Astrocyte of the hippocampus (primary cell): ENCODE measurements around the gene LRPPRC.
A peak's percentile ranks its signal among the peaks of the same experiment; 100 is the strongest.
"Not testable (repeated sequence)": the region's sequence is repeated elsewhere in the genome, so short reads cannot be mapped to it uniquely, and the experiment has no call there.

ENCODE experiments used
- DNase-seq: peaks from one replicate; pipeline ENCODE4 v3.0.0; 2011; ENCODE audit warnings: low read depth, low spot score

Gene LRPPRC

DNA sequence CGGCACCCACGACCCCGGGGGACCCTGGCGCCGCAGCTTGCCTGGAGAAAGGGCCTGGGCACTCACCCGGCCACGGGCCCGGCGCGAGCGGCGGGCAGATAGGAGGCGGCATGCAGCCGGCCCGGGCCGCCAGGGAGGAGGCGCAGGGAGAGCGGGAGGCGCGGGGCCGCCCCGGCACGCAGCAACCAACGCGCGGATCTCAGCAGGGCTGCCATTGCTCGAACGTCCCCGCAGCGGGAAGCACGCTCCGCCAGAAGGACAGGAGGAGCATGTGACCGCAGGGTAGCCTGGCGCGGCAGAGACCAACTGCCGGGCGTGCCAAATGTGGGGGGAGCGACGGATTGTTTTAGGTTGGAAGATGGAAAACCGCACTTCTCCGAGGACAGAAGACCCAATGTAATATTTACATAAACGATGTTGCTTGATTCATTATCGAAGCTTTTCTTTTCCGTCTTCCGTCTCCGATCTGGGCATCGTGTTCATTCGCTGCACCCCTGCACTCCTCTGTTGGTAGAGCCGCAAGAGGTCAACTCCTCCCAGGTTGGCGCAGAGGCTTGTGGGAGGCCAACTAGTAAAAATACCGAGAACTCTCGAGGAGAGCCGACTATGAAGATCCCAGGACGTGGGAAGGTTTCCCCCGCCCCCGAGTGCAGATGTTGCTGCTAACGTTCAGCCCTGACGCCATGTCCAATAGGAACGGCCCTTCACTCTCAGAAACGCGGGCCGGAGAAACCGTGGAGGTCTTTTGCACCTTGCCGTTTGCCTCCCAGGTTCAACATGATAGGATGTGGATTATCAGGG is at the start of gene LRPPRC:
Gene LRPPRC (minus strand): TSS at position 257 of the 801 bp plus-strand sequence. CDS start 42 bp downstream, at position 215.
- peak; percentile 97 for DNase-seq

GRCh38 chr2:44045061-44045460 is 49.3 kb upstream of the LRPPRC start:
- no peak for DNase-seq

- DNase-seq = peak; percentile 94
Measured at GRCh38 chr2:44044281-44044720, 48.5 kb upstream of the LRPPRC start.

DNA sequence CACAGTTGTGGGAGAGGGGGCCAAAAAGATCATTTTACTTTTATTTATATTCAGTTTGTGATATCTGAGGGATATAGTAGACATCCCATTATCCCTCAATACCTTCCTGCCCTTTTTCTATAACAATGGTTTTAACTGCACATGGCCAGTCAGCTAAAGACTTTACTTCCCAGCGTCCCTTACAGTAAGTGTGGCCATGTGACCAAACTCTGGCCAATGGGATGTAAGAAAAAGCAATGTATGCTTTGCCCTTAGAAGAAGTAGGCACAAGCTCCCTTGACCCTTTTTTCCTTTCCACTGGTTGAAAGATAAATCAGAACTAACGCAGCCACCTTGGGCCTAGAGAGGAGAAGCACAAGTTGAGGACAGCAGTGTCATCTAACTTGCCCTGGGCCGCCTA is 44.6 kb upstream of the LRPPRC start:
- no peak for DNase-seq

DNA sequence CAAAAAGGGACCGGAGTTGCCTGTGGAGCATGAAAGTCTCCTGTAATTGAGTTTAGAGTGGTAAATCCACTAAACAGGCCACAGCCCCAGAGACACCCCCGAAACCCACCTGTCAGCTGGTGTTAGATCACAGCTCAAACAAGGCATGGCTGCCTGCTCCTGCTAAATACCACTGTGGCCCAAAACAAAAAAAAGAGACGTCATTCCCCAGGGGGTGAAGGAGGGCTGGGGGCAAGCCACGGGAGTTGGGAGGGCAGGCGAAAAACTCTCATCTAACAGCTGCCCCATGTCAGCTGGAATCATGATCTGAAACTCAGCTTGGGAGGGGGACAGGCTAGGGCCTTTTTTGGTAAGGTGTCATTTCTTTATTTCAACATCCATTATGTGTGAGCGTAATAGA is 42.5 kb upstream of the LRPPRC start:
- no peak for DNase-seq

- DNase-seq = no peak
Measured at GRCh38 chr2:44037221-44037620, 41.4 kb upstream of the LRPPRC start.

- no peak for DNase-seq
Measured at GRCh38 chr2:44033947-44034346, 38.2 kb upstream of the LRPPRC start.

DNA sequence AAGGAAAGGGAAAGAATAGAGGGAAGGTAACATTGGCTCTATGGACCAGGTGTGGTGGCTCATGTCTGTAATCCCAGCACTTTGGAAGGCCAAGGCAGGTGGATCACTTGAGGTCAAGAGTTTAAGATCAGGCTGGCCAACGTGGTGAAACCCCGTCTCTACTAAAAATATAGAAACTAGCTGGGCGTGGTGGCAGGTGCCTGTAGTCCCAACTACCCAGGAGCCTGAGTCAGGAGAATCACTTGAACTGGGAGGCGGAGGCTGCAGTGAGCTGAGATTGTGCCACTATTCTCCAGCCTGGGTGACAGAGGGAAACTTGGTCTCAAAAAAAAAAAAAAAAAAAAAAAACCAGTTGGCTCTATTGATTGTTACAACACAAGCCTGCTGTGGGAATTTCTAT is 31.3 kb upstream of the LRPPRC start:
- not testable (repeated sequence) for DNase-seq

DNA sequence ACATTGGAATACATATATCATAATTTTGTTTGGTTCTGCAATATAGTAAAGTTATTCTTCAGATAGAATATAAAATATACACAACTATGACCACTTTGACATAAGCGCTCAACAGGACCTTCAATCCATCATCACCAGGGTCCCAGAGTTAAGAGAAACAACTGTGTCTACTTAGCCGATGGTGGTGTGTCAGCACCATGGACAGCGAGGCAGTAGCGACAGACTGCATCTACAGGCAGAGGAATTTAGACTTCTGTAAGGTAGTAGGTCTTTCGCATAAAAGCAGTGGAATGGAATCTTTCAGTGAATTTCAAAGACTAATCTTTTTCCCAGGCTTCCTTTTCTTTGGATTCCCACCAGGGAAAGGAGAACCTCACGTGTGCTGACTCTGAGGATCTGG is 20.5 kb upstream of the LRPPRC start:
- peak; percentile 82 for DNase-seq

DNA sequence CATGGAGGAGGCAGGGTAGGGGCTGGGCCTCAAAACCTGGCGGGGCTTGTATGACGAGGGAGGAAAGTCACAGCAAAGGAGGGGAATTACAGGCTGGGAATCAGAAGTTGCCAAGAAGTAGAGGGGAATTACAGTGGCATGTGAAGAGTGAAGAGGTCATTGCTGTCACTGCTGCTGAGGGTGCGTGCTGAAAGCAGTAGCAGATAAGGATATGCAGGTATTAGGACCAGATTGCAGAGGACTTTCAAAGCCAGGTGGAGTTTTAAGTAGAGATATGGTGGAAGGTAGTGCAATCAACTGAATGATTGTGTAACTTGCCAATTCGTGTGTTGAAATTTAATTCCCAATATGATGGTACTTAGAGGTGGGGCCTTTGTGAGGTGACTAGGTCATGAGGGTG is 19.4 kb upstream of the LRPPRC start:
- DNase-seq = no peak

GRCh38 chr2:44013205-44013604 is 17.4 kb upstream of the LRPPRC start:
- not testable (repeated sequence) for DNase-seq

DNA sequence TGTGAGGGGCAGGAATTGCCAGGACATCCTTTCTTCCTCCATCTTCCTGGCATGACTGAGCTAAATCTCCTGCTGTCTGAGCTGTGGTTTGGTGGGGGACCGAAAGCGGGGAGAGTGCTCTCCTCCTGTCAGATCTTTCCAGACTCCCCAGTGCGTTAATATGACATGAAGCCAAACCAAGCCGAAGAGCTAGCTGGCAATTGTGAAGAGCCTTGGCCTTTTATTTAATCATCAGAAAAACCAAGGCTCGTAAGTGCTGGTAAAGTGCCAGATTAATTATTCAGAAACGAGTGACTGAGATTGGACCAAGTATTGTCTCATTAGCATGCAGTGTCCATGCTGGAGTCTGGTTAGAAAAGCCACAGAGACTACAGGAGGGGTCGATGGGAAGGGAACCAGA is 14.5 kb upstream of the LRPPRC start:
- peak; percentile 87 for DNase-seq

GRCh38 chr2:44009136-44009735 is 13.4 kb upstream of the LRPPRC start:
- peak; percentile 3 for DNase-seq

DNA sequence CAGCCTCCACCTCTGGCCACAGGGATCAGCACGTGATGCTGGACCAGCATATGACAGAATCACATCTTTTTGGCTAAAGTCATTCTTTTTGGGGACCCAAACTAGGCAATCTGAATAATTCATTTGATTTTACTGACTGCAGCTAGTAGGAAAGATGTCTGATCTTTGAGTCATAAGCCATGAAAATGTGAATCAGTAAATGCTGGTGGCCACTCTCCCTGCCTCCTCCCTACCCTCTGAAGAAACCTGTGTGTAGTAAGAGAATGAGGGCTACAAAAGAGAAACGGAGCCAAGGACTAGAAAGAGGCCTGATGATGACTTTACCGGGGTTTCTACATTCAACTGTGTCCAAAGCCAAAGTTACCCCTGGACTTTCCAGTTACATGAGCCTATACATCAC is 10.1 kb upstream of the LRPPRC start:
- peak; percentile 63 for DNase-seq

GRCh38 chr2:44004735-44005602 is 9.2 kb upstream of the LRPPRC start:
- DNase-seq = peak; percentile 7

GRCh38 chr2:44001716-44002115 is 5.9 kb upstream of the LRPPRC start:
- DNase-seq = no peak

GRCh38 chr2:43998263-43998662 is 2.5 kb upstream of the LRPPRC start:
- no peak for DNase-seq

GRCh38 chr2:43993437-43993836 is 2.4 kb downstream of the LRPPRC start:
- DNase-seq = no peak

DNA sequence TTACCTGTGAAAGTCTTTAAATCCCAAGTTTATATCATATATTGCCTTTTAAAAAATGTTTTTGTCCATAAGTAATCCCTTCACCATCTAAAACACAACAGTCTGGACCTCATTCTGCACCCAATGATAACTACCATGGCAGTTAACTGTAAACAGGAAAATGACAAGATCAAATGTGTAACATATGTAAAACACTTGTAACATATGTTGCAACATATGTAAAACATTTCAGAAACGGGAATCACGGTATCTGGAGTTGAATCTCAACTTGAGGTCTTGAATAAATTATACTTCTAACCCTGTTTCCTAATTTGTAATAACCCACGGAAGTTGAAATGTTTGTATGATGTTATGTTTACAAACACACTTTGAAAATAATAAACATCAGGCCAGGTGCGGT is 6.2 kb downstream of the LRPPRC start:
- no peak for DNase-seq

DNA sequence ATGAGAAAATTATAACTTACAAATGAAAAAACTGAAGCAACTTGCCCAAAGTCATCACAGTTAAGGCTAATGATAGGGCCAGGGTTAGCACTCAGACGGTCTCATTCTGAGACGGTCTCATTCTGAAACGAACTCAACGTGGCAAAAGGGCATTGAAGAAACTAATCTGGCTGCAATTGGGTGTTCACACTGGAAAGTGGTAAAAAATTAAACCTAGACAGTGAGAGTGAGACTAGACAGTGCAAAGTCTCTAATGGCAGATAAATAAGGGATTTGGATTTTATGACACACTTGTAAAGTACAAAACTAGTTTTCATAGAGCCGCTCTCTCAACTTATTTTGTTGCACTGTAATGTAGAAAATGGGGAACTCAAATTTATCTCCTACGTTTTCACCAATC is 9.2 kb downstream of the LRPPRC start:
- no peak for DNase-seq

DNA sequence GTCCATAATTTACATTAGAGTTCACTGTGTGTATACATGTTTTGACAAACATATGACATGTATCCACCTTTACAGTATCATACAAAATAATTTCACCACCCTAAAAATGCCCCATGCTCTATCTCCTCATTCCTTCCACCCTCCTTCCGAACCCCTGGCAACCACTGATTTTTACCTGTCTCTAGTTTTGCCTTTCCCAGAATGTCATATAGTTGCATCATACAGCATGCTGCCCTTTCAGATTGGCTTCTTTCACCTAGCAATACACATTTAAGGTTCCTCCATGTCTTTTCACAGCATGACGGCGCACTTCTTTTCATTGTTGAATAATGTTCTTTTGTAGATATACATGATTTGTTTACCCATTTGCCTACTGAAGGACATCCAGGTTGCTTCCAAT is 10.4 kb downstream of the LRPPRC start:
- DNase-seq = no peak

- DNase-seq = no peak
Measured at GRCh38 chr2:43984533-43984932, 11.3 kb downstream of the LRPPRC start.
